ENCODE measurements around the gene HS1BP3.

HS1BP3 gene

DNA sequence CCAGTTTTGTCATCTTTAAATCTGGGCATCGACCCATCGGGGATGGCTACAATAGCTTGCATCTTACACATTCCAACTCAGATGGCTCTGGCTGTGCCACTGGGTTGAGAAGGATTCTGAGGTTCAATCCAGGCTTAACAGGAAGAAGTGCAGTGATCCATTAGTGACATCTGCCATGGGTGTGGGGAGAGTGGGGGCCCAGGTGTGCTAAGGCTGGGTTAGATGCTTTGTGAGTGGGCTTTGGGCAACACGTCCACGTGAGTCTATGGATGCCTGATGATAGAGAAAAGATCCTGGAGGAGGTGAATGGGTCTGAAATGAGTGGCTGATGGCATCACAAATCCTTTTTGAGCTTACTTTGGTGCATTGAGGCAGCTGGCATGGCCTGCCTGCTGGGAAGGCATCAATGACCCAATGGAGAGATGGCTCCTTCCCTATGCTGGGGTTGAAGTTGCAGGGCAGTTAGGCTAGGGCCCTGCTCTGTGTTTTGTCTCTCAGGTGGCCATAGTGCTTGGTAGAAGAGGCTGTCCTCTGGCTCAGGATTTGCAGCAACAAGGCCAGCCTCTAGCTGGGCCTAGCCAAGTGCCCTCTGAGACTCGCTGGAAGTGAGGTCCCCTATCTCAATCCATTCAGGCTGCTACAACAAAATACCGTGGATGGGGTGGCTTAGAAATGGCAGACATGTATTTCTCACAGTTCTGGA, 56.7 kb downstream of the HS1BP3 start:
- H3K4me1 ChIP-seq (ENCODE audit: control extremely low read depth in 1 of 4, control insufficient read depth in 4 of 4, insufficient read depth in 4 of 4, low read length in 3 of 4): no peaks in the 10 kb centered on the region
- no peaks in the 10 kb centered on the region for H3K36me3 ChIP-seq (ENCODE audit: control insufficient read depth in 4 of 4, insufficient read depth in 4 of 4, low read length in 3 of 4)
- H3K27ac ChIP-seq (ENCODE audit: insufficient read depth in 1 of 2, low read depth in 1 of 2, low read length in 2 of 2, poor library complexity in 1 of 2, severe bottlenecking in 2 of 2): no peak overlapping the region
- 100% methylated on average over 4 of the region's 6 CpGs for WGBS (ENCODE audit: insufficient coverage)
- H3K27me3 ChIP-seq (replicated peaks in 2 of 5; ENCODE audit: control insufficient read depth in 4 of 5, insufficient read depth in 5 of 5, low read length in 4 of 5): no peaks in the 10 kb centered on the region
- H3K9me3 ChIP-seq (ENCODE audit: control extremely low read depth in 1 of 5, control insufficient read depth in 4 of 5, insufficient read depth in 2 of 5, low read depth in 1 of 5, low read length in 4 of 5): no peaks in the 10 kb centered on the region
- ChIA-PET POLR2A (no interaction called here), CTCF (interaction anchor here (1.1 kb wide), 1 partner anchor 10 kb away, joined by 5 read pairs; no protein-coding TSS in a partner anchor)
- no peak overlapping the region for H3K4me3 ChIP-seq (ENCODE audit: control insufficient read depth in 1 of 7, extremely low read depth in 1 of 7, insufficient read depth in 4 of 7, low read depth in 2 of 7, low read length in 6 of 7)
- no peak for DNase-seq

- no peaks in the 10 kb centered on the region for H3K9me3 ChIP-seq (ENCODE audit: control extremely low read depth in 1 of 5, control insufficient read depth in 4 of 5, insufficient read depth in 2 of 5, low read depth in 1 of 5, low read length in 4 of 5)
- 91% methylated on average over 15 of the region's 18 CpGs for WGBS (ENCODE audit: insufficient coverage)
- no peaks in the 10 kb centered on the region for H3K27me3 ChIP-seq (replicated peaks in 2 of 5; ENCODE audit: control insufficient read depth in 4 of 5, insufficient read depth in 5 of 5, low read length in 4 of 5)
- CTCF ChIA-PET: interaction anchor here (1.1 kb wide), 1 partner anchor 10 kb away, joined by 5 read pairs; no protein-coding TSS in a partner anchor
- no peaks in the 10 kb centered on the region for H3K4me1 ChIP-seq (ENCODE audit: control extremely low read depth in 1 of 4, control insufficient read depth in 4 of 4, insufficient read depth in 4 of 4, low read length in 3 of 4)
- no peak for DNase-seq
- no peak overlapping the region for H3K27ac ChIP-seq (ENCODE audit: insufficient read depth in 1 of 2, low read depth in 1 of 2, low read length in 2 of 2, poor library complexity in 1 of 2, severe bottlenecking in 2 of 2)
- no peak overlapping the region for H3K4me3 ChIP-seq (ENCODE audit: control insufficient read depth in 1 of 7, extremely low read depth in 1 of 7, insufficient read depth in 4 of 7, low read depth in 2 of 7, low read length in 6 of 7)
- POLR2A ChIA-PET: no interaction called here
- H3K36me3 ChIP-seq (ENCODE audit: control insufficient read depth in 4 of 4, insufficient read depth in 4 of 4, low read length in 3 of 4): no peaks in the 10 kb centered on the region
These were observed 57.5 kb downstream of the HS1BP3 start for GRCh38 chr2:20593072-20594034.

DNA sequence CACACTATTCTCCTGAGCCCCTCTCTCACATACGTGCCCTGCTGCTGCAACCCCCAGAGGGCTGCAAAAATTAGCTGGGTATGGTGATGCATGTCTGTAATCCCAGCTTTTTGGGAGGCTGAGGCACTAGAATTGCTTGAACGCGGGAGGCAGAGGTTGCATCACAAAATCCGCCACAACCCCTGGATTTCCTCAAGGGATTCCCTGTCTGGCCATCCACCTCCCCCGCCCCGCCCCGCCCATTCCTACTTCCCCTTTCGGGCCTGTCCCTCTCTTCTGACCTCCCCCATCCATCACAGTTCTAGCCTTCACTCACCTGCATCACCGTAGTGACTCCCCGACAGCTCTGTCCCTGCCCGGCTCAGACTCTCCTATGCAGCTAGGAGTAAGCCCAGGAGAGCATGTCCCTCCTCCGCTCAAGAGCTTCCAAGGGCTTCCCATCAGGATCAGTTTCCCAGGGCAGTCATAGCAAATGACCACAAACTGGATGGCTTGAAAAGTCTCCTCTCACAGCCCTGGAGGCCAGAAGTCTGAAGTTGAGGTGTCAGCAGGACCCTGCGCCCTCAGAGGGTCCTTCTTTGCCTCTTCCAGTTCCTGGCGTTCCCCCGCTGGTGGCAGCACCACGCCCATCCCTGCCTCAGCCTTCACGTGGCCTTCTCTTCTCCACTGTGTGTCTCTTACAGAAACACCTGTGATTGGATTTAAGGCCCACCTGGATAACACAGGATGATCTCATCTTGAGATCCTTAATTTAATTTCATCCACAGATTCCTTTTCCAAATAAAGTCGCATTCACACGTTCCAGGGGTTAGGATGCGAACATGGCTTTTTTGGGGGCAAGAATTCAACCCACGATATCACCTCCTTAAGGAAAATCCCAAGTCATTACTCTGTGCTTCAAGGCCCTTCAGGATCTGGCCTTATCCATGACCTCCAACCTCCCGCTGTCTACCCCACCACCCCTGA, 58.5 kb downstream of the HS1BP3 start:
- POLR2A ChIA-PET: no interaction called here

GRCh38 chr2:20590704-20591515, 60.0 kb downstream of the HS1BP3 start:
- no peak overlapping the region for H3K4me3 ChIP-seq (ENCODE audit: control insufficient read depth in 1 of 7, extremely low read depth in 1 of 7, insufficient read depth in 4 of 7, low read depth in 2 of 7, low read length in 6 of 7)
- DNase-seq: no peak
- ChIA-PET POLR2A (no interaction called here), CTCF (interaction anchor here (1.6 kb wide), 1 partner anchor 8 kb away, joined by 4 read pairs; no protein-coding TSS in a partner anchor)
- H3K27ac ChIP-seq (ENCODE audit: insufficient read depth in 1 of 2, low read depth in 1 of 2, low read length in 2 of 2, poor library complexity in 1 of 2, severe bottlenecking in 2 of 2): no peak overlapping the region
- no peaks in the 10 kb centered on the region for H3K4me1 ChIP-seq (ENCODE audit: control extremely low read depth in 1 of 4, control insufficient read depth in 4 of 4, insufficient read depth in 4 of 4, low read length in 3 of 4)
- WGBS (ENCODE audit: insufficient coverage): 99% methylated on average over 11 of the region's 11 CpGs
- no peaks in the 10 kb centered on the region for H3K27me3 ChIP-seq (replicated peaks in 2 of 5; ENCODE audit: control insufficient read depth in 4 of 5, insufficient read depth in 5 of 5, low read length in 4 of 5)
- H3K36me3 ChIP-seq (ENCODE audit: control insufficient read depth in 4 of 4, insufficient read depth in 4 of 4, low read length in 3 of 4): no peaks in the 10 kb centered on the region
- no peaks in the 10 kb centered on the region for H3K9me3 ChIP-seq (ENCODE audit: control extremely low read depth in 1 of 5, control insufficient read depth in 4 of 5, insufficient read depth in 2 of 5, low read depth in 1 of 5, low read length in 4 of 5)

More for the DNA sequence above, 58.5 kb downstream of the HS1BP3 start:
- no peaks in the 10 kb centered on the region for H3K4me1 ChIP-seq (ENCODE audit: control extremely low read depth in 1 of 4, control insufficient read depth in 4 of 4, insufficient read depth in 4 of 4, low read length in 3 of 4)
- WGBS (ENCODE audit: insufficient coverage): 87% methylated on average over 18 of the region's 22 CpGs
- no peaks in the 10 kb centered on the region for H3K27me3 ChIP-seq (replicated peaks in 2 of 5; ENCODE audit: control insufficient read depth in 4 of 5, insufficient read depth in 5 of 5, low read length in 4 of 5)
- H3K9me3 ChIP-seq (ENCODE audit: control extremely low read depth in 1 of 5, control insufficient read depth in 4 of 5, insufficient read depth in 2 of 5, low read depth in 1 of 5, low read length in 4 of 5): no peaks in the 10 kb centered on the region
- H3K27ac ChIP-seq (ENCODE audit: insufficient read depth in 1 of 2, low read depth in 1 of 2, low read length in 2 of 2, poor library complexity in 1 of 2, severe bottlenecking in 2 of 2): no peak overlapping the region
- H3K4me3 ChIP-seq (ENCODE audit: control insufficient read depth in 1 of 7, extremely low read depth in 1 of 7, insufficient read depth in 4 of 7, low read depth in 2 of 7, low read length in 6 of 7): no peak overlapping the region
- H3K36me3 ChIP-seq (ENCODE audit: control insufficient read depth in 4 of 4, insufficient read depth in 4 of 4, low read length in 3 of 4): no peaks in the 10 kb centered on the region
- CTCF ChIA-PET: interaction anchor here (1.1 kb wide), 1 partner anchor 11 kb away, joined by 3 read pairs; no protein-coding TSS in a partner anchor
- DNase-seq: no peak

DNA sequence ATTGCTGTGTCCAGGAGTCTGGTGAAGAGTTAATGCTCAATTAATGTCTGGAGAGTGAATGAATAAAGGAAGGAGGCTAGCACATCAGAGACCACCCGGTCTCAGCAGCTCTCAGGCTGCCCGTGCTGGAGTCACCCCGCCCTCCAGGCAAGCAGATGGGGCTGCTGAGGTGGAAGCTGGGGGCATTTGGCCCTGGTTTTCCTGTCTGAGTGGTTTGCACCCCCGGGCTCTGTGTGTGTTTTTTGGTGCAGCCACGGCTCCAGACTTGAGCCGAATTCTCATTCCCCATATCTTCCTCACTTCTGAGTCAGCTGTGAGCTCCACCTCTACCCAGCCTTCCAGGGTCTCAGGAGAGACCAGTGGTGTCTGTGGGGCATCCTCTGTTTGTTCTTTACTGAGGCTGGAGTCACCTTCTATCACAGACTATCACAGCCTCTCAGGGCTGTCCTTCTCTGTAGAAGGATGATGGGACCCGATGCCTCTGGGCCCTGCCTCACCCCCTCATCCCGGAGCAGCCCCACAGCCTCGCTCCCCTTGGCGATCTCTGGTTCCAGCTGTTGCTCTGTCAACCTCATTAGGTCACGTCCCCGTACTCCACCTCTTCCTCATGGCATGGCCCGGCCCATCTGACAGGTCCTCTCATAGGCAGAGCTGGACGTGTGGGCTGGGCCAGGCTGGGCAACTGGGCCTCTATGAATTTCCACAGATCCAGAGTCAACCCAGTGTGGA, 60.8 kb downstream of the HS1BP3 start:
- Histone ChIP-seq H3K9me3 (ENCODE audit: control extremely low read depth in 1 of 5, control insufficient read depth in 4 of 5, insufficient read depth in 2 of 5, low read depth in 1 of 5, low read length in 4 of 5) (no peaks in the 10 kb centered on the region), H3K27me3 (replicated peaks in 2 of 5; ENCODE audit: control insufficient read depth in 4 of 5, insufficient read depth in 5 of 5, low read length in 4 of 5) (no peaks in the 10 kb centered on the region), H3K27ac (ENCODE audit: insufficient read depth in 1 of 2, low read depth in 1 of 2, low read length in 2 of 2, poor library complexity in 1 of 2, severe bottlenecking in 2 of 2) (no peak overlapping the region), H3K4me3 (ENCODE audit: control insufficient read depth in 1 of 7, extremely low read depth in 1 of 7, insufficient read depth in 4 of 7, low read depth in 2 of 7, low read length in 6 of 7) (no peak overlapping the region), H3K36me3 (ENCODE audit: control insufficient read depth in 4 of 4, insufficient read depth in 4 of 4, low read length in 3 of 4) (no peaks in the 10 kb centered on the region), H3K4me1 (ENCODE audit: control extremely low read depth in 1 of 4, control insufficient read depth in 4 of 4, insufficient read depth in 4 of 4, low read length in 3 of 4) (no peaks in the 10 kb centered on the region)
- no peak for DNase-seq
- 84% methylated on average over 14 of the region's 14 CpGs for WGBS (ENCODE audit: insufficient coverage)
- ChIA-PET CTCF (interaction anchor here (0.9 to 1.6 kb wide), 2 partner anchors 9 to 16 kb away, joined by 4 to 6 read pairs; no protein-coding TSS in a partner anchor), POLR2A (no interaction called here)

All from common myeloid progenitor, CD34-positive (primary cell).